Thoracic aorta (tissue), 2 donors: ENCODE measurements around the gene CKB. TPM values are rescaled to one million over a fixed set of nuclear protein-coding genes. Genes with fewer than 3 reads are reported as not detected.
A peak's percentile ranks its signal among the peaks of the same experiment; 100 is the strongest.

Source experiments
- ATAC-seq: fragments of 150-250 bp; one replicate; pipeline ENCODE4 v1.8.0; 2017; ENCODE audit warnings: low read depth; ENCODE audit not compliant: insufficient number of reproducible peaks, low FRiP score
- DNase-seq: peaks from one replicate; pipeline ENCODE4 v3.0.0-alpha.2; 2020; ENCODE audit warnings: low spot score
- H3K27ac ChIP-seq, 2 donors: fragments of 200-600 bp; sonication (generic); 1 replicate in 1 of 2; 2 replicates in 1 of 2; pipeline ENCODE4 v1.5.1; 2016; ENCODE audit warnings: mild to moderate bottlenecking in 2 of 2, moderate library complexity in 2 of 2
- H3K27me3 ChIP-seq: fragments of 200-600 bp; sonication (generic); replicated peaks from 2 replicates; pipeline ENCODE4 v1.6.0; 2016; ENCODE audit warnings: mild to moderate bottlenecking; ENCODE audit not compliant: insufficient read depth
- H3K36me3 ChIP-seq: fragments of 200-600 bp; sonication (generic); one replicate; pipeline ENCODE4 v1.5.1; 2016
- H3K4me1 ChIP-seq, 2 donors: fragments of 200-600 bp; sonication (generic); 1 replicate in 1 of 2; 2 replicates in 1 of 2; pipeline versions ENCODE4 v1.5.1 to v1.6.0; 2016; ENCODE audit warnings: low read depth in 2 of 2, mild to moderate bottlenecking in 1 of 2; ENCODE audit not compliant: control insufficient read depth in 1 of 2
- H3K4me3 ChIP-seq: fragments of 200-600 bp; sonication (generic); 2 replicates; pipeline ENCODE4 v1.5.1; 2016; ENCODE audit warnings: mild to moderate bottlenecking
- H3K9me3 ChIP-seq: fragments of 200-600 bp; sonication (generic); 2 replicates; pipeline ENCODE4 v1.5.1; 2016
- total RNA-seq, 2 donors: library from RNA; depleted of rRNA; stranded (reverse); fragments of >200 nt; gene quantifications; one replicate each; pipeline versions ENCODE4 v1.1.0 to v1.2.3, GENCODE V29; 2016
- TF ChIP-seq, protein P1 (sequence below): fragments of 200-600 bp; sonication (generic); IDR thresholded peaks from one replicate; pipeline ENCODE4 v1.5.1; 2019; ENCODE audit warnings: antibody characterized with exemption

CKB gene
- total RNA-seq, 2 donors from 2014 or later, result 109 to 159 TPM

DNA sequence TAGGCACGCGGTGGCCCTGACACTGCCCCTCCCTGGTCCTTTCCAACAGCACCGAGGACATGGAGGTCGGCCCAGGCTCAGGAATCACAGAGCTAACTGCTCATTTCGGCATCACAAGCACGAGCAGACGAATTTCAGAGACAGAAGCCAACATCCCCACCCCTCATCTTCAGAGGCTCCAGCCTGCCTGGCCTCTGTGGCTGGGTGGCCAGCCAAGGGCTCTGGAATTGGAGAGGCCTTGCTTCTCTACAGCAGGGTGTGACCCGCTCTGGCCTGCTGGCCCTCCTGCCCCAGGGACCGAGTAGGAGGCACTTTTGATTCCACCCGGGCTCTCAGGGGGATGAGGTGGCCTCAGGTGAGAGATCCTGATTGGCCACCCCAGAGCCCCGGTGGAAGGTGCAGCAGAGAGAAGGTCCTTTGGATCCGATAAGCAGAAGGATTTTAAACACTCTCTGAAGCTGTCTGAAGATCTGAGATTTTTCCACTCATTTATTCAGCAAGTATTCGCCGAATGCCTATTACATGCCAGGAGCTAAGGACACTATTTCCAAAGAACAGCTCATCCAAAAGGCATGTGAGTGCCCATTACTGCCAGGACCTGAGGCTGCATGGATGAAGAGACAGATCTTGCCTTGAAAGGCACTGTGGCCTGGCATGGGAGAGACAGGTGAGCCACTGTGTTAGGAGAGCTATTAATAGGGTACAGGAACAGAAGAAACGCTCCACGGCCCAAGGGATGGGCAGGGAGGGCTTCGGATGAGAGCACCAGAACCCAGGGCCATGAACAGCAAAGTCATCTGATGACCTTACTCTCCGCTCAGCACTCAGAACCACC, 29.6 kb upstream of the CKB start:
- Histone ChIP-seq H3K4me1 (peaks cover 30 to 43% of the 10 kb centered on the region in 2 donors), H3K36me3 (no peaks in the 10 kb centered on the region), H3K4me3 (peak overlapping the region; percentile 70), H3K27ac (peak overlapping the region; percentile 90 to 100), H3K27me3 (no peaks in the 10 kb centered on the region), H3K9me3 (no peaks in the 10 kb centered on the region)
- DNase-seq (no peak), ATAC-seq (peak; percentile 41)
- TF ChIP-seq, protein P1, sequence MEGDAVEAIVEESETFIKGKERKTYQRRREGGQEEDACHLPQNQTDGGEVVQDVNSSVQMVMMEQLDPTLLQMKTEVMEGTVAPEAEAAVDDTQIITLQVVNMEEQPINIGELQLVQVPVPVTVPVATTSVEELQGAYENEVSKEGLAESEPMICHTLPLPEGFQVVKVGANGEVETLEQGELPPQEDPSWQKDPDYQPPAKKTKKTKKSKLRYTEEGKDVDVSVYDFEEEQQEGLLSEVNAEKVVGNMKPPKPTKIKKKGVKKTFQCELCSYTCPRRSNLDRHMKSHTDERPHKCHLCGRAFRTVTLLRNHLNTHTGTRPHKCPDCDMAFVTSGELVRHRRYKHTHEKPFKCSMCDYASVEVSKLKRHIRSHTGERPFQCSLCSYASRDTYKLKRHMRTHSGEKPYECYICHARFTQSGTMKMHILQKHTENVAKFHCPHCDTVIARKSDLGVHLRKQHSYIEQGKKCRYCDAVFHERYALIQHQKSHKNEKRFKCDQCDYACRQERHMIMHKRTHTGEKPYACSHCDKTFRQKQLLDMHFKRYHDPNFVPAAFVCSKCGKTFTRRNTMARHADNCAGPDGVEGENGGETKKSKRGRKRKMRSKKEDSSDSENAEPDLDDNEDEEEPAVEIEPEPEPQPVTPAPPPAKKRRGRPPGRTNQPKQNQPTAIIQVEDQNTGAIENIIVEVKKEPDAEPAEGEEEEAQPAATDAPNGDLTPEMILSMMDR, result no peak

DNA sequence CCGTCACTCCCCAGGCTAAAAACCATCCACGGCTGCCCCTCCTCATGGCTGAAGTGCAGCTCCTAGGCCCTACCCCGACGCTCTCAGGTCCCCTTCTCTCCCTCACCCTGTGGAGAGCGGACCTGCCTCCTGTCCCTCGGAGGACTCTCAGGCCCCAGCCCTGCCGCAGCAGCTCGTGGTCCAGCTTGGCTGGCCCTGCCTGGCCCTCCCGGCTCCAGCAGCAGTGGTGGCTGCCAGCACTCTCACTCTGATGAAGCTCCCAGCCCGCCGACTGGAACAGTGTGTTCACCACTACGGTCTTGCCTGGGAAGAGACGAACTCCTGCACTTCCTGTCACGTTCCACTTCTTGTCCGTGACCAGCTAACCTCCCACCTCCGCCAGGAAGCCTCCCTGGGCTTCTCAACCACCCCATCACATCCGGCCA, 28.7 kb upstream of the CKB start:
- Histone ChIP-seq H3K27me3 (no peaks in the 10 kb centered on the region), H3K4me3 (peak overlapping the region; percentile 70), H3K36me3 (no peaks in the 10 kb centered on the region), H3K4me1 (peaks cover 30 to 49% of the 10 kb centered on the region in 2 donors), H3K9me3 (no peaks in the 10 kb centered on the region), H3K27ac (peak overlapping the region; percentile 90 to 100)
- TF ChIP-seq, protein P1, result no peak
- ATAC-seq (no peak), DNase-seq (no peak)

DNA sequence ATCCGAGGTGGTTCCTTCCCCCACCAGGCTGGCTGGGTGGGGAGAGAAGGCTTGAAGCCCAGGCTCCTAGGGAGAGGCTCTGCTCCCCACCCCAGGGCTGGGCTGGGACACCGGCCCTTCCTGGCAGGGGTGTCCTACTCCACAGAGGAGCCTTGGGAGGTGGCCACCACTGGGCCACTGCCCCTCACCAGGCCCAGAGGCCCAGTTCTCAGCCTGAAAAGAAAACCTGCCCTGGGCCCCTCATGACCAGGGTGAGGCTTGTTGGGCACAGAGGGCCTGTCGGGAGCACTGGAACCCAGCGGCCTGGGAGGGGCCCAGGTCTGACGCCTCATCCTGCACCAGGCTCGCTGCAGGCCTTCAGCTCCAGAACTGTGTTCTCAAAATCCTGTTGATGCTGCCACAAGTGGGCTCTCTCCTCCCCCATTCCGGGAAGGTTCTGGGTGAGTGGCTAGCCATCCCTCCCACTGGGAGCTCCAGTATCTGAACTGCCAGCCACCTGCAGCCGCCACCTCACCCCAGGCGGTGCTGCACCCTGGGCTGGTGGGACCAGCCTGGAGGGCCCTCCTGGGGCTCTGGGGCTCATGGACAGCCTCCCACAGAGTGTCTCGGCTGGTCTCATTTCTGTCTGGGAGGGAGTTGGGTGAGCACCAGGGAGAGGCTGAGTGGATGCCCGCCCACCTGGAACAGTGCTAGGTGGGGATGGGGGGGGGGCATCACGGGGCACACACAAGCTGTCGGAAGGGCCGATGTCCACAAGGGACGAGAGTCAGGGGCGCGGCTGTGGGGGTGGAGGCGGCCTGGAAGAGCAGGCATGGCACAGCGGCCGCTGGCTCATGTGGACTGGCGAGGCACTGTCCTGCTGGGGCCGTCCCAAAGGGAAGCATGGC, 28.1 kb upstream of the CKB start:
- Histone ChIP-seq H3K4me3 (peak overlapping the region; percentile 70), H3K27me3 (no peaks in the 10 kb centered on the region), H3K9me3 (no peaks in the 10 kb centered on the region), H3K27ac (peak overlapping the region; percentile 90 to 100), H3K36me3 (no peaks in the 10 kb centered on the region), H3K4me1 (peaks cover 30 to 49% of the 10 kb centered on the region in 2 donors)
- no peak for ATAC-seq
- TF ChIP-seq, protein P1, result no peak
- no peak for DNase-seq

DNA sequence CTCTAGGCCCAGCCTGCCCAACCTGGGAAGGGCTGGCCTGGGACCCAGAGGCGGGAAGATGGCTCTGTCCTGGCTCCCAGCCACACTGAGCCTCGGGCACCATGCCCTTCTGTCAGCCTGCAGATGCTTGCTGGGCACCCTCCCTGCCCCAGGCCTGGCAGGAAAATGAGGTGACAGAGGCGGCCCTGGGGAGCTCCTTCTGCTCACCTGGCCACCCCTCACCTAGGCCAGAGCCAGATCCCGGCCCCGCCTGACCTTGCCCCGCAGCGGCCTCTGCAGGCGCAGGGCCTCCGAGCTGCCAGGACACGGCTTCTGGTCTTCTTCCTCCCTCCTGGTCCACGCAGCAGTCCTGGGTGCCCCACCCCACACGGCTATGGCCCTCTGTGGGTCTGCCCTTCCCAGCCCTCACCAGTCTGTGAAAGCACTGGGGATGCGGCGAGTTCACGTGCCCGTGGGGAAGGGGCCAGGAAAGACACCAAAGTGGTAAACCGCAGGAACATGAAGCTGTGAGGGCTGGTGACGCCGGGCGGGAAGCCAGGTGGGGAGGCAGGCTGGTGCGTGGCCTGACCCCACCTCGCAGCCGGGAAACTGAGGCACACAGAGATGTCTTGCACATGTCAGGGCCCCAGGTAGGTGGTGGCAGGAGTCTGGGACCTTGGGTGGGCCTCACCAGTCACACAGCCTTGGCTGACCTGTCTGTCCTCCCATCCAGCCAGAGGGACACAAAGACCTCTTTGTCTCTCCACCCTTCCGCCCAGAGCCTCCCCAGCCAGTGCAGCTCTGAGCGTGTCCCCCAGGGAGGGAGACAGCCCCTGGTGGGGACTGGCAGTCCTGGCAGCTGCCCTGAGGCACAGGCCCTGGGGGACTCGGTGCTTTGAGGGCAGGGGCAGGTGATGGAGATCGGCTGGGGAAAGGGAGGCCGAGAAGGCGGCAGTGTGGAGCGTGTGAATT, 27.0 kb upstream of the CKB start:
- H3K27ac ChIP-seq, result peak overlapping the region; percentile 90 to 100
- TF ChIP-seq, protein P1, result no peak
- no peaks in the 10 kb centered on the region for H3K27me3 ChIP-seq
- H3K9me3 ChIP-seq, result no peaks in the 10 kb centered on the region
- DNase-seq, result no peak
- H3K4me1 ChIP-seq, result peaks cover 30 to 48% of the 10 kb centered on the region in 2 donors
- peak overlapping the region; percentile 70 for H3K4me3 ChIP-seq
- H3K36me3 ChIP-seq, result no peaks in the 10 kb centered on the region
- no peak for ATAC-seq
